Lower lobe of right lung (tissue), 2 donors: ENCODE results near the gene SLC35F3. TPM values are rescaled to one million over a fixed set of nuclear protein-coding genes. Genes with fewer than 3 reads are reported as not detected.

Experiments used
- ATAC-seq, 2 donors: fragments of 200-7000 bp; cut with Tn5 transposase; one replicate each; pipeline ENCODE4 v1.9.1; 2020 to 2022; ENCODE audit warnings: mild to moderate bottlenecking in 2 of 2, moderate library complexity in 2 of 2
- DNase-seq: peaks from one replicate; pipeline ENCODE4 v3.0.0-alpha.2; 2020
- H3K27ac ChIP-seq: fragments of 200-600 bp; one replicate; pipeline ENCODE4 v1.8.0; 2022
- H3K27me3 ChIP-seq: fragments of 200-600 bp; one replicate; pipeline ENCODE4 v1.8.0; 2022; ENCODE audit warnings: low read depth
- H3K36me3 ChIP-seq: fragments of 200-600 bp; one replicate; pipeline ENCODE4 v1.8.0; 2022; ENCODE audit warnings: mild to moderate bottlenecking
- H3K4me1 ChIP-seq: fragments of 200-600 bp; one replicate; pipeline ENCODE4 v1.8.0; 2022
- H3K4me3 ChIP-seq: fragments of 200-600 bp; one replicate; pipeline ENCODE4 v1.8.0; 2022; ENCODE audit warnings: mild to moderate bottlenecking
- H3K9me3 ChIP-seq: fragments of 200-600 bp; one replicate; pipeline ENCODE4 v1.8.0; 2022
- CTCF ChIP-seq: fragments of 200-600 bp; IDR thresholded peaks from one replicate; pipeline ENCODE4 v1.8.0; 2022; ENCODE audit warnings: antibody characterized with exemption, mild to moderate bottlenecking
- intact Hi-C: fragments of 100-400 bp; cut with DNase I; formaldehyde crosslinking; loops from one replicate; pipeline ENCODE4 v1.11.0; 2022
- total RNA-seq: library from RNA; stranded (reverse); fragmentation: NEBNext Ultra II Directional; extraction: Animal tissue kit (Norgen Biotek cat#: 25700); gene quantifications from one replicate; pipeline ENCODE4 v1.2.1, GENCODE V29; 2021
- donor health status: DM: no; HTN: yes; CAD: no; lungs with severe emphysema.

SLC35F3 gene
- total RNA-seq, 1 donor from 2014 or later, result 0.41 TPM

GRCh38 chr1:234022302-234022701, 117.8 kb downstream of the SLC35F3 start:
- H3K4me1 ChIP-seq, result no peaks in the 10 kb centered on the region
- ATAC-seq (no peak), DNase-seq (no peak)
- no peaks in the 10 kb centered on the region for H3K9me3 ChIP-seq
- H3K36me3 ChIP-seq, result no peaks in the 10 kb centered on the region
- no peak overlapping the region for H3K4me3 ChIP-seq
- TF ChIP-seq CTCF, result no peak
- H3K27me3 ChIP-seq, result no peaks in the 10 kb centered on the region
- no peak overlapping the region for H3K27ac ChIP-seq
- intact Hi-C loops, result no loop called here

DNA sequence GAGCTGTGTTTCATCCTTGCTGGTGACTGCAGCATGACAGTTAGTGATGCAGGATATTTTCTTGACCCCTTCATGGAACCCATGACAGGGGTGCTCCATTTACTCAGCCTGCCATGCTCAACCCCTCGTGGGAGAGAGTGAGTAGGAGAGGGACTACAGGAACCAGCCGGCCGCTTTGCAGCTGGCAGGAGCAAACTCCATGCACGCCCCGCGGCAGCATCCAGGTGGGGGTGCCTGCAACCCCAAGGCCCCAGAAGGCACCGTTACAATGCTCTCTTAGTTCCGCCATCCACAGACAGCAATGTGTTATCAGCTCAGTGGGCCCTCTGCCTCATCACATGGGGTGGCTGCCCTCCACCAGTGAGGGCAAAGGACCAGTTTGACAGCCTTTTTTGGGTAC, 135.1 kb downstream of the SLC35F3 start:
- DNase-seq, result no peak
- H3K4me1 ChIP-seq, result no peaks in the 10 kb centered on the region
- no peaks in the 10 kb centered on the region for H3K36me3 ChIP-seq
- ATAC-seq, result peak in 1 of 2 donors; percentile 39
- H3K9me3 ChIP-seq, result no peaks in the 10 kb centered on the region
- TF ChIP-seq CTCF, result no peak
- no peaks in the 10 kb centered on the region for H3K27me3 ChIP-seq
- intact Hi-C loops, result no loop called here
- H3K27ac ChIP-seq, result no peak overlapping the region
- no peak overlapping the region for H3K4me3 ChIP-seq

- intact Hi-C loops, result no loop called here
- no peaks in the 10 kb centered on the region for H3K9me3 ChIP-seq
- TF ChIP-seq CTCF, result no peak
- no peak overlapping the region for H3K27ac ChIP-seq
- no peaks in the 10 kb centered on the region for H3K27me3 ChIP-seq
- no peak overlapping the region for H3K4me3 ChIP-seq
- ATAC-seq (no peak), DNase-seq (no peak)
- H3K4me1 ChIP-seq, result no peaks in the 10 kb centered on the region
- no peaks in the 10 kb centered on the region for H3K36me3 ChIP-seq
These were observed 136.2 kb downstream of the SLC35F3 start for GRCh38 chr1:234040446-234041317.

- H3K9me3 ChIP-seq, result no peaks in the 10 kb centered on the region
- H3K4me3 ChIP-seq, result no peak overlapping the region
- ATAC-seq (no peak), DNase-seq (no peak)
- no peaks in the 10 kb centered on the region for H3K27me3 ChIP-seq
- H3K4me1 ChIP-seq, result no peaks in the 10 kb centered on the region
- intact Hi-C loops, result no loop called here
- no peak for TF ChIP-seq CTCF
- no peaks in the 10 kb centered on the region for H3K36me3 ChIP-seq
- no peak overlapping the region for H3K27ac ChIP-seq
These were observed 139.6 kb downstream of the SLC35F3 start for GRCh38 chr1:234044079-234044478.

DNA sequence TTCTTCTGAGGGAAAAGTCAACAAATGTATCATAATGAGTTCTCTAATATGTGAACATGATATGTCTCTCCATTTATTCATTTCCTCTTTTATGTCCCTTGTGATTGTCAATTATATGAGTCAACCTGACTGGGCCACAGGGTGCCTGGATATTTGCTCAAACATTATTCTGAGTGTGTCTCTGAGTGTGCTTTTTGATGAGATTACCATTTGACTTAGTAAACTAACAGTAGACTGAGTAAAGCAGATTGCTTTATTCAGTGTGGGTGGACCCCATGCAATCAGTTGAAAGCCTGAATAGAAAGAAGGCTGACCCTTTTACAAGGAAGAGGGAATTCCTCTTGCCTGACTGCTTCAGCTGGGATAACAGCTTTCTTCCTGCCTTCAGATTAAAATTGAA, 142.6 kb downstream of the SLC35F3 start:
- no peaks in the 10 kb centered on the region for H3K36me3 ChIP-seq
- DNase-seq (no peak), ATAC-seq (no peak)
- intact Hi-C loops, result no loop called here
- H3K9me3 ChIP-seq, result no peaks in the 10 kb centered on the region
- no peaks in the 10 kb centered on the region for H3K4me1 ChIP-seq
- H3K4me3 ChIP-seq, result no peak overlapping the region
- no peak for TF ChIP-seq CTCF
- no peak overlapping the region for H3K27ac ChIP-seq
- H3K27me3 ChIP-seq, result no peaks in the 10 kb centered on the region
